ENCODE measurements around the gene KIF23. TPM values are rescaled to one million over a fixed set of nuclear protein-coding genes. Genes with fewer than 3 reads are reported as not detected.

Gene KIF23
- total and polyA plus RNA-seq, 2 experiments from 2014 or later, result 52.9 to 103 TPM

DNA sequence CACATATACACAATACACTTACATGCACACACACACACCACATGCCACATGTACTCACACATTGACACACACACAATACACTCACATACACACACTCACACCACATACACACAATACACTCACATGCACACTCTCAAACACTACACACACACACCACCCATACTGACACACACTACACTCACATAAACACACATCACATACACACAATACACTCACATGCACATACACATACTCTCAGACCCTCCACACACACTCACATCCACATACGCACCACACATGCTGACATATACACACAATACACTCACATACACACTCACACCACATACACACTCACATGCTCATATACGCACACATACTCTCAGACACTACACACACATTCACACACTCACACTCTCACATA lies 28.3 kb upstream of the KIF23 start (continued):
- TF ChIP-seq ZNF331 (CRISPR knock-in tag; IDR thresholded peaks at IDR 0.05; ENCODE audit: low read depth) (no peak), ZNF462 (CRISPR knock-in tag; IDR thresholded peaks at IDR 0.05) (no peak), JUNB (IDR thresholded peaks at IDR 0.05; ENCODE audit: unreplicated experiment) (no peak), NANOG (IDR thresholded peaks at IDR 0.05; ENCODE audit: borderline replicate concordance) (no peak), EZH2phosphoT487 (IDR thresholded peaks at IDR 0.05; ENCODE audit: unreplicated experiment) (no peak)

DNA sequence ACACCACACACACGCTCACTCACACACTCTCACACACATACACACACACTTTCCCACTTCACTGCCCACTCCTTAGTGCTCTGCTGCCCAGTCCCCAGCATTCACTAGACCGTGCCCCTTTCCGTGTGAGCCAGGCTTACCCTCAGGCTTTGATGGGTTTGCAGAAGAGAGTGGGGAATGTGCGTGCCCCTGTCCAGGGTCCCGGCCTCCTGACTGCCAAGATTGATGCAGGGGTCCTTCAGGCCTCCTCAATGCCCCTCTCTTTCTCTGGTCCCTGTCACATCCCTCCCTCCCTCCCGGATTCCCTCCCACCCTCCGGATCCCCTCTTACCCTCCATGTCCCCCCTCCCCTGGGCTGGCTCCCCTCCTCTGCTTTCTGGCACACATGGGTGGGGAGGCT lies 27.9 kb upstream of the KIF23 start:
- Histone ChIP-seq H3K9me2 (ENCODE audit: insufficient read depth) (no peaks in the 10 kb centered on the region), H3K27ac (ENCODE audit: low read depth) (no peak overlapping the region), H2AFZ (no peak overlapping the region), H3K27me3 (ENCODE audit: insufficient read depth) (no peaks in the 10 kb centered on the region), H4K20me1 (replicated peaks; ENCODE audit: insufficient read depth) (no peaks in the 10 kb centered on the region; the same call in 1 of the 2 replicates), H3K4me2 (no peak overlapping the region), H3K4me1 (ENCODE audit: insufficient read depth) (no peaks in the 10 kb centered on the region), H3K36me3 (ENCODE audit: insufficient read depth) (no peaks in the 10 kb centered on the region), H3K79me2 (replicated peaks; ENCODE audit: insufficient read depth) (no peaks in the 10 kb centered on the region), H3F3A (replicated peaks; ENCODE audit: low read depth) (no peaks in the 10 kb centered on the region), H3K4me3 (no peak overlapping the region)
- Mint-ChIP-seq H3K4me3 (no peak overlapping the region), H3K36me3 (ENCODE audit: low read depth) (no peaks in the 10 kb centered on the region; the same call in 2 of the 3 replicates), H3K27ac (no peak overlapping the region), H3K9me3 (no peaks in the 10 kb centered on the region), H3K27me3 (ENCODE audit: insufficient read depth, low read depth, poor library complexity) (no peaks in the 10 kb centered on the region), H3K4me1 (peaks cover 7% of the 10 kb centered on the region; the same call in 1 of the 3 replicates)
- no peak for DNase-seq (ENCODE audit: low spot score)
- no peak for TF ChIP-seq CTCF (conservative IDR thresholded peaks at IDR 0.05; ENCODE audit: low read depth in 2 of 2)
- TF ChIP-seq, protein P1, sequence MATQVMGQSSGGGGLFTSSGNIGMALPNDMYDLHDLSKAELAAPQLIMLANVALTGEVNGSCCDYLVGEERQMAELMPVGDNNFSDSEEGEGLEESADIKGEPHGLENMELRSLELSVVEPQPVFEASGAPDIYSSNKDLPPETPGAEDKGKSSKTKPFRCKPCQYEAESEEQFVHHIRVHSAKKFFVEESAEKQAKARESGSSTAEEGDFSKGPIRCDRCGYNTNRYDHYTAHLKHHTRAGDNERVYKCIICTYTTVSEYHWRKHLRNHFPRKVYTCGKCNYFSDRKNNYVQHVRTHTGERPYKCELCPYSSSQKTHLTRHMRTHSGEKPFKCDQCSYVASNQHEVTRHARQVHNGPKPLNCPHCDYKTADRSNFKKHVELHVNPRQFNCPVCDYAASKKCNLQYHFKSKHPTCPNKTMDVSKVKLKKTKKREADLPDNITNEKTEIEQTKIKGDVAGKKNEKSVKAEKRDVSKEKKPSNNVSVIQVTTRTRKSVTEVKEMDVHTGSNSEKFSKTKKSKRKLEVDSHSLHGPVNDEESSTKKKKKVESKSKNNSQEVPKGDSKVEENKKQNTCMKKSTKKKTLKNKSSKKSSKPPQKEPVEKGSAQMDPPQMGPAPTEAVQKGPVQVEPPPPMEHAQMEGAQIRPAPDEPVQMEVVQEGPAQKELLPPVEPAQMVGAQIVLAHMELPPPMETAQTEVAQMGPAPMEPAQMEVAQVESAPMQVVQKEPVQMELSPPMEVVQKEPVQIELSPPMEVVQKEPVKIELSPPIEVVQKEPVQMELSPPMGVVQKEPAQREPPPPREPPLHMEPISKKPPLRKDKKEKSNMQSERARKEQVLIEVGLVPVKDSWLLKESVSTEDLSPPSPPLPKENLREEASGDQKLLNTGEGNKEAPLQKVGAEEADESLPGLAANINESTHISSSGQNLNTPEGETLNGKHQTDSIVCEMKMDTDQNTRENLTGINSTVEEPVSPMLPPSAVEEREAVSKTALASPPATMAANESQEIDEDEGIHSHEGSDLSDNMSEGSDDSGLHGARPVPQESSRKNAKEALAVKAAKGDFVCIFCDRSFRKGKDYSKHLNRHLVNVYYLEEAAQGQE (IDR thresholded peaks at IDR 0.05; ENCODE audit: unreplicated experiment), result no peak
- no peak for TF ChIP-seq ETS1 (IDR thresholded peaks at IDR 0.05)
- no peak for TF ChIP-seq POLR2AphosphoS5 (IDR thresholded peaks at IDR 0.05; ENCODE audit: low read depth)
- no peak for TF ChIP-seq CREB1 (CRISPR knock-in tag; IDR thresholded peaks at IDR 0.05; ENCODE audit: low read depth)
- no peak for TF ChIP-seq EZH2phosphoT487 (IDR thresholded peaks at IDR 0.05; ENCODE audit: unreplicated experiment)
- no peak for TF ChIP-seq ZNF331 (CRISPR knock-in tag; IDR thresholded peaks at IDR 0.05; ENCODE audit: low read depth)
- no peak for ATAC-seq

All from GM23338 (cell line).